Neural crest cell (in vitro differentiated cells): ENCODE measurements around the gene APLF. TPM values are rescaled to one million over a fixed set of nuclear protein-coding genes. Genes with fewer than 3 reads are reported as not detected.
A peak's percentile ranks its signal among the peaks of the same experiment; 100 is the strongest.

ENCODE experiments used
- DNase-seq: peaks from one replicate; pipeline ENCODE4 v3.0.0; 2021; ENCODE audit warnings: low read depth, mixed read lengths, low spot score
- H3K27ac Mint-ChIP-seq: one replicate; pipeline ENCODE4 v1.8.0; 2021; ENCODE audit warnings: mild to moderate bottlenecking, mixed read lengths; ENCODE audit not compliant: unreplicated experiment
- H3K27me3 Mint-ChIP-seq: 2 replicates; pipeline ENCODE4 v1.8.0; 2021; ENCODE audit warnings: low read depth, mild to moderate bottlenecking, mixed read lengths
- H3K36me3 Mint-ChIP-seq: 2 replicates; pipeline ENCODE4 v1.8.0; 2021; ENCODE audit warnings: low read depth, mild to moderate bottlenecking, mixed read lengths
- H3K4me1 Mint-ChIP-seq: 2 replicates; pipeline ENCODE4 v1.8.0; 2021; ENCODE audit warnings: mixed read lengths
- H3K4me3 Mint-ChIP-seq: one replicate; pipeline ENCODE4 v1.8.0; 2021; ENCODE audit warnings: mild to moderate bottlenecking, mixed read lengths
- H3K9me3 Mint-ChIP-seq: 2 replicates; pipeline ENCODE4 v1.8.0; 2021; ENCODE audit warnings: mixed read lengths
- long read RNA-seq: library from polyadenylated mRNA; unstranded; transcript quantifications from one replicate; pipeline ENCODE4 v2.0.0, GENCODE V29; 2020
- total RNA-seq: library from RNA; stranded (reverse); gene quantifications from 2 replicates; pipeline ENCODE4 v1.2.1, GENCODE V29; 2021
- TF ChIP-seq, protein P1 (sequence below): fragments of 200-600 bp; sonication (generic); conservative IDR thresholded peaks from 2 replicates; pipeline ENCODE4 v1.5.0; 2021; ENCODE audit warnings: antibody characterized with exemption, mild to moderate bottlenecking

Gene APLF, protein sequence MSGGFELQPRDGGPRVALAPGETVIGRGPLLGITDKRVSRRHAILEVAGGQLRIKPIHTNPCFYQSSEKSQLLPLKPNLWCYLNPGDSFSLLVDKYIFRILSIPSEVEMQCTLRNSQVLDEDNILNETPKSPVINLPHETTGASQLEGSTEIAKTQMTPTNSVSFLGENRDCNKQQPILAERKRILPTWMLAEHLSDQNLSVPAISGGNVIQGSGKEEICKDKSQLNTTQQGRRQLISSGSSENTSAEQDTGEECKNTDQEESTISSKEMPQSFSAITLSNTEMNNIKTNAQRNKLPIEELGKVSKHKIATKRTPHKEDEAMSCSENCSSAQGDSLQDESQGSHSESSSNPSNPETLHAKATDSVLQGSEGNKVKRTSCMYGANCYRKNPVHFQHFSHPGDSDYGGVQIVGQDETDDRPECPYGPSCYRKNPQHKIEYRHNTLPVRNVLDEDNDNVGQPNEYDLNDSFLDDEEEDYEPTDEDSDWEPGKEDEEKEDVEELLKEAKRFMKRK
- 6.9 and 7.3 TPM in 2 replicates for total RNA-seq
- long read RNA-seq, transcript APLF-201 (10 exons, 3,847 nt) = major isoform, 8 of 17 reads
- long read RNA-seq, partial matches to known transcripts = 3 of 17 reads
- long read RNA-seq, other reads (novel, unspliced or antisense) = 6 of 17 reads

DNA sequence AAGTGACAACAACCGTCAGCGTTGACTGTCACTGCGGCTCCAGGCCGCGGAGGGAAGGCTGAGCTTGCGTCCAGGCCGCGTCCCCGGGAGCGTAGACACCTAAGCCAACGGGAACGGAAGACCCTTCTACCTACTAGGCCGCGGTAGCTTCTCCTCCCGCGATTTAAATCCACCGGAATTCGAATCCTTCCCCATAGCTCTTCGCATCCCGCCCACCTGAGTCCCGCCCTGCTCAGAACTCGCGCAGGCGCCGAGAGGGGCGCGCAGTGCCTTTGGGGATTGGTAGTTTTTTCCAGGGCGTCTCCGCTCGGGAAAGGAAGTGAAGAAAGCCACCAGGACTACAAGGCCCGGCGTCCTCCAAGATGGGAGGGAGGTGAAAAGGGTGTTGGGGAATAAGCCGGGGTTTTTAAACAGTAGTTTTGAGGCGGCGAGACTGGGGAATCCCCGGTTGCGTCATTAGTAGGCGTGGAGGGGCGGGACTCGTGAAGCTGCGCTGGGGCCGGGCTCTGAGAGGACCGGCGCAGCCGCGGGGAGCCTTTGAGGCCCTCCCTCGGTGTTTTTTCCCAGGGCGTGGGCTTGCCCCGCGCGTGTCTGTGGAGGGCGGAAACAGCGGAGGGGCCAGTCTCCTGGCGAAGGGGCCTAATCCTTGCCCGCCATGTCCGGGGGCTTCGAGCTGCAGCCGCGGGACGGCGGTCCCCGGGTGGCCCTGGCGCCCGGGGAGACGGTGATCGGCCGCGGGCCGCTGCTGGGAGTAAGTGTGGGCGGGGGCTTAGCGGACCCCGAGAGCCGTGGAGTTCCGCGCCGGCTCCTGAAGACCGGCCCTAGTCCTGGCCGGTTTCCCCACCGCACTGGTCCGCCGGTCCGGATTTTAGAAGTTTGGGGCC lies at the start of gene APLF, which contains the start of gene FBXO48:
TSS of gene APLF (plus strand) at position 509 of the 884 bp plus-strand sequence. CDS start at position 656, 147 bp downstream.
TSS of gene FBXO48 (minus strand) at position 218 of the 884 bp plus-strand sequence. CDS start 2,149 bp downstream, outside the sequence.
- no peaks in the 10 kb centered on the region for H3K27me3 Mint-ChIP-seq
- peaks cover under 1% of the 10 kb centered on the region for H3K36me3 Mint-ChIP-seq
- H3K9me3 Mint-ChIP-seq = no peaks in the 10 kb centered on the region
- peaks cover 27% of the 10 kb centered on the region for H3K4me1 Mint-ChIP-seq
- DNase-seq = peak; percentile 86
- TF ChIP-seq, protein P1, sequence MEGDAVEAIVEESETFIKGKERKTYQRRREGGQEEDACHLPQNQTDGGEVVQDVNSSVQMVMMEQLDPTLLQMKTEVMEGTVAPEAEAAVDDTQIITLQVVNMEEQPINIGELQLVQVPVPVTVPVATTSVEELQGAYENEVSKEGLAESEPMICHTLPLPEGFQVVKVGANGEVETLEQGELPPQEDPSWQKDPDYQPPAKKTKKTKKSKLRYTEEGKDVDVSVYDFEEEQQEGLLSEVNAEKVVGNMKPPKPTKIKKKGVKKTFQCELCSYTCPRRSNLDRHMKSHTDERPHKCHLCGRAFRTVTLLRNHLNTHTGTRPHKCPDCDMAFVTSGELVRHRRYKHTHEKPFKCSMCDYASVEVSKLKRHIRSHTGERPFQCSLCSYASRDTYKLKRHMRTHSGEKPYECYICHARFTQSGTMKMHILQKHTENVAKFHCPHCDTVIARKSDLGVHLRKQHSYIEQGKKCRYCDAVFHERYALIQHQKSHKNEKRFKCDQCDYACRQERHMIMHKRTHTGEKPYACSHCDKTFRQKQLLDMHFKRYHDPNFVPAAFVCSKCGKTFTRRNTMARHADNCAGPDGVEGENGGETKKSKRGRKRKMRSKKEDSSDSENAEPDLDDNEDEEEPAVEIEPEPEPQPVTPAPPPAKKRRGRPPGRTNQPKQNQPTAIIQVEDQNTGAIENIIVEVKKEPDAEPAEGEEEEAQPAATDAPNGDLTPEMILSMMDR = no peak
- H3K27ac Mint-ChIP-seq = peak within 1 kb of the TSS; percentile 94
- peak within 1 kb of the TSS; percentile 99 for H3K4me3 Mint-ChIP-seq

DNA sequence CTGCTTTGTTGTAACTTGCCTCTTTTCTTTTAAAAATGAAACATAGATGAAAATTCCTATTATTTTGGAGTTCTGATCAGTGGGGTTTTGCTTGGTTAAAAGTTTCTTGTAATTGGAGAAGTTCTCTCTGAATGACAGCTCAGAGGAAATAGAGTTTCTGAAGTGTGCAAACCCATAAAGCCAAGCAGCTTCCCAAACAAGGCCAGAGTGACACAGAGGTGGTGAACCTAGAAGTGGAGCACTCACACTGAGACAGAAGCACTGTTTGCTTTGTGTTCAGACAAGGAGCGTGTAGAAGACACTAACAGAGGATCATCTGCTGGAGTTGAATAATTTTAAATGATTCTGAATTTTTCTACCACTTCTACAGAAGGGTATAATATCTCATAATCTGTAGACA lies 49.5 kb upstream of the APLF start:
- Mint-ChIP-seq H3K36me3 (no peaks in the 10 kb centered on the region), H3K27ac (no peak overlapping the region), H3K4me1 (peaks cover 7% of the 10 kb centered on the region), H3K4me3 (no peak overlapping the region), H3K27me3 (peaks cover 6% of the 10 kb centered on the region), H3K9me3 (no peaks in the 10 kb centered on the region)
- TF ChIP-seq, protein P1 = no peak
- DNase-seq = no peak

DNA sequence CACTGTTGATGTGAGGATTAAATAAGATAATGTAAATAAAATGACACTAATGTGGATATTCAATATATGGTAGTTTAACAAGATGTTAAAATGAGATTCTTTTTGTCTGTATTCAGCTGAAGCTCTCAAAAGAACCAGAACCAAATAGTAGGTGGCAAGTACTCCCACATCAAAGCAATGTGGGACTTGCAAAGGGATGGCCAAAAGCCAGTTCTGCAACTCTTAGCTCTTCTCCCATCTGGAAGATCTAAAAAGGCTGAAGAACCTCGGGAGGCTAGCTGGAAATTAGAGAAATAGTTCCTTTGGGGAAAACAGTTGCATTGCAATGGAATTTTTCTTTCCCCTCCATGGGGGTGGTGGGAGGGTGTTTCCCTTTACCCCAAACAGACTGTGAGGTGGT lies 49.0 kb upstream of the APLF start:
- no peak for DNase-seq
- Mint-ChIP-seq H3K27me3 (peaks cover 6% of the 10 kb centered on the region), H3K4me1 (peaks cover 7% of the 10 kb centered on the region), H3K4me3 (no peak overlapping the region), H3K36me3 (no peaks in the 10 kb centered on the region), H3K27ac (no peak overlapping the region), H3K9me3 (no peaks in the 10 kb centered on the region)
- TF ChIP-seq, protein P1 = no peak

DNA sequence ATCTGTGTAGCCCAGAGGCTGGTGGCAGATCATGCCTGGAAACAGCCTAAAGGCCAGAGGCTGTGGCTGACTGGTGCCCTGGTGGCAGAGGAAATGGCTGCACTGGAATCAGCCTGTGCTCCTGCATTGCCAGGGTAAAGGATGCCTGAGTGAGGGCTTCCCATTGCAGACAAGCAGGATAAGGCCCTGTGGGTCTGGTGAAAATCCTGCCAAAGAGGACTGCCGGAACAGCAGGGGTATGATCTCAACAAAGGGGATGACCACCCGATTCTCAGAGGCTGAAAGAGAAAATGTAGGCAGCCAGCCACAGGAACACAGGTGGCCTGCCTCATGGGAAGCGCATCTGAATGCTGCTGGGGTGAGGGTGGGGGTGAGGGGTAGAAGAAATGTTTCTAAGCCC lies 48.5 kb upstream of the APLF start:
- TF ChIP-seq, protein P1 = no peak
- DNase-seq = no peak
- peaks cover 6% of the 10 kb centered on the region for H3K27me3 Mint-ChIP-seq
- H3K36me3 Mint-ChIP-seq = no peaks in the 10 kb centered on the region
- H3K4me3 Mint-ChIP-seq = no peak overlapping the region
- no peaks in the 10 kb centered on the region for H3K9me3 Mint-ChIP-seq
- no peak overlapping the region for H3K27ac Mint-ChIP-seq
- H3K4me1 Mint-ChIP-seq = peaks cover 7% of the 10 kb centered on the region

DNA sequence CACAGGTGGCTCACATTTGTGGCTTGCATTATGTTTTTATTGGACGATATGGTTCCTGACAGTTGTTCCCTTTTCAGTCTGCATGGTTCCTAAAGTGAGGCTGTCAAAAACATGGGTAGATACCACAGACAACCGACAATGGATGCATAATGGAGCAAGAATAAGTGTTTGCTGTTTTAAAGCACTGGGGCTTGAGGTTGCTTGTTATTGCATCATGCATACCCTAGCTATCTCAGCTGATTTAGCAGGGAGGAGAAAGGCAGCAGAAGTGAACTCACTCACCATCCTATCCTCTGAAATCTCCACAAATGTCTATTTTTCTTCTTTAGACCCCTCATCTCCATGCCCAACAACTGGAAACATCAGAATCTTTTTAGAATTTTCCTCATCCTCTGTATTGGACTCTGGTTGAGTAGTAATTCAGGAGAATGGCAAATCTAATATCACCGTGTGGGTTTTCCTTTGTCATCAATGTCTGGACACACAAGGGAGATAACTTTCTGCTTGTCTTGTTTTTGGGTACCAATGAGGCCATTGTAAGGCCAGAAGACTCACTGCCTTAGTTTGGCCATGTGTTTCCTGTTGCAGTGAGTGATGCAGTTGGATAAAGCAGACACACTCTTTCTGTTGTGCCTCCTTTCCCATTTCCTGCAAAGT lies 47.0 kb upstream of the APLF start:
- H3K4me3 Mint-ChIP-seq = no peak overlapping the region
- H3K36me3 Mint-ChIP-seq = no peaks in the 10 kb centered on the region

More for the DNA sequence above, 47.0 kb upstream of the APLF start:
- Mint-ChIP-seq H3K4me1 (no peaks in the 10 kb centered on the region), H3K27ac (no peak overlapping the region), H3K9me3 (no peaks in the 10 kb centered on the region), H3K27me3 (peaks cover 6% of the 10 kb centered on the region)
- TF ChIP-seq, protein P1 = no peak
- no peak for DNase-seq
